GM23248 (cell line): ENCODE measurements around the gene SPSB4.

Experiments used
- EZH2 ChIP-seq: fragments of 200-600 bp; sonication (generic); IDR thresholded peaks from 2 replicates; pipeline ENCODE4 v1.6.1; 2018; ENCODE audit warnings: antibody characterized with exemption, mild to moderate bottlenecking; ENCODE audit not compliant: insufficient read depth, poor library complexity, severe bottlenecking
- EZH2phosphoT487 ChIP-seq: fragments of 200-600 bp; sonication (generic); IDR thresholded peaks from 2 replicates; pipeline ENCODE4 v1.6.1; 2018; ENCODE audit warnings: antibody characterized with exemption, moderate library complexity, mild to moderate bottlenecking, low read depth; ENCODE audit not compliant: insufficient read depth

- TF ChIP-seq EZH2 (no peak), EZH2phosphoT487 (no peak)
These were observed 43.0 kb downstream of the SPSB4 start for GRCh38 chr3:141093971-141094684.
